ENCODE data around the gene ACTN4. TPM values are rescaled to one million over a fixed set of nuclear protein-coding genes. Genes with fewer than 3 reads are reported as not detected.

Gene ACTN4
- total and polyA plus RNA-seq, 2 donors (not counting 3 experiments of a cell fraction or from before 2014, with no cell fraction given), result 313 to 748 TPM

- no peak for DNase-seq (ENCODE audit: low read depth, low spot score)
Measured at GRCh38 chr19:38679839-38680238, 32.4 kb downstream of the ACTN4 start.

More at GRCh38 chr19:38679839-38680238, 32.4 kb downstream of the ACTN4 start:
- H2AFZ ChIP-seq (ENCODE audit: low read depth, low read length), result no peak overlapping the region
- peaks cover 89% of the 10 kb centered on the region for H3K79me2 ChIP-seq (ENCODE audit: control insufficient read depth, insufficient read depth, low read length)
- no peak overlapping the region for H3K4me2 ChIP-seq (ENCODE audit: insufficient read depth, low read length)
- intact Hi-C loops (cut with micrococcal nuclease), result no loop called here
- H3K36me3 ChIP-seq (ENCODE audit: control insufficient read depth in 2 of 2, extremely low read depth in 1 of 2, insufficient read depth in 2 of 2, low read length in 2 of 2), result peaks cover 0 to 2% of the 10 kb centered on the region in 2 experiments
- dilution Hi-C loops (cut with MboI; ENCODE audit: extremely low pct_ligation_motif_present, low sequenced_read_pairs), result no loop called here
- TF ChIP-seq FOS (IDR thresholded peaks at IDR 0.05; ENCODE audit: borderline replicate concordance, insufficient read depth, low read length), result no peak
- TF ChIP-seq MAX (IDR thresholded peaks at IDR 0.05; ENCODE audit: insufficient read depth, insufficient read length), result no peak
- TF ChIP-seq POLR2AphosphoS5 (IDR thresholded peaks at IDR 0.05; ENCODE audit: insufficient read depth, low read depth, low read length), result no peak
- no peak for TF ChIP-seq MYC (IDR thresholded peaks at IDR 0.05; ENCODE audit: low read depth, low read length)
- TF ChIP-seq CTCF (IDR thresholded peaks at IDR 0.05; ENCODE audit: extremely low read depth in 1 of 2, insufficient read depth in 1 of 2, low read depth in 1 of 2, low read length in 2 of 2), result no peak
- TF ChIP-seq GATA2 (IDR thresholded peaks at IDR 0.05; ENCODE audit: insufficient read depth, insufficient read length, low read depth, low read length), result no peak
- no peaks in the 10 kb centered on the region for H3K27me3 ChIP-seq (ENCODE audit: control insufficient read depth in 2 of 2, insufficient read depth in 2 of 2, low read length in 2 of 2)
- H3K4me3 ChIP-seq (replicated peaks in 1 of 3; ENCODE audit: insufficient read depth in 1 of 3, low read depth in 1 of 3, low read length in 3 of 3), result no peak overlapping the region
- no TSS peak for BruUV-seq (replicated peaks)
- H3K9me3 ChIP-seq (replicated peaks; ENCODE audit: control insufficient read depth, insufficient read depth, low read length), result no peaks in the 10 kb centered on the region
- ChIA-PET CTCF (interaction anchor here (1.1 to 1.4 kb wide), 3 partner anchors 8 to 13 kb away, joined by 3 to 4 read pairs (median 3); no protein-coding TSS in a partner anchor), POLR2A (interaction anchor here (0.6 kb wide), 1 partner anchor 13 kb away, joined by 4 read pairs; no protein-coding TSS in a partner anchor)
- FAIRE-seq, result no peak
- H3K4me1 ChIP-seq (ENCODE audit: control insufficient read depth, extremely low read depth, insufficient read depth, low read length), result peaks cover 66% of the 10 kb centered on the region
- peak overlapping the region; percentile 71 for H3K27ac ChIP-seq (ENCODE audit: insufficient read depth, low read depth, low read length)
- peak overlapping the region; percentile 32 for H3K9ac ChIP-seq (replicated peaks; ENCODE audit: extremely low read depth, insufficient read depth, low read length)
- no peaks in the 10 kb centered on the region for H3K9me1 ChIP-seq (replicated peaks; ENCODE audit: control insufficient read depth, extremely low read depth, insufficient read depth, low read length)
- no peaks in the 10 kb centered on the region for H4K20me1 ChIP-seq (replicated peaks; ENCODE audit: control insufficient read depth, extremely low read depth, insufficient read depth, low read length)
